SK-N-SH treated with all-trans-retinoic acid at 6 μM for 48 hours (cell line): ENCODE data around the gene ELMO1.
"Not testable (repeated sequence)": the region's sequence is repeated elsewhere in the genome, so short reads cannot be mapped to it uniquely, and the experiment has no call there.

ENCODE experiments used
- ATAC-seq: fragments of 200-7000 bp; cut with Tn5 transposase; 3 replicates; pipeline ENCODE4 v1.9.1; 2020; ENCODE audit warnings: mild to moderate bottlenecking, moderate library complexity
- ARNTL ChIP-seq: fragments of 450-650 bp; formaldehyde crosslinking; IDR thresholded peaks from 2 replicates; pipeline ENCODE4 v1.5.0; 2020; ENCODE audit warnings: low read depth, mild to moderate bottlenecking, moderate library complexity, borderline replicate concordance
- BACH2 ChIP-seq: fragments of 250-450 bp; sonication (Bioruptor Pico); IDR thresholded peaks from 2 replicates; pipeline ENCODE4 v1.9.0; 2021; ENCODE audit warnings: mild to moderate bottlenecking, borderline replicate concordance
- CSDC2 ChIP-seq: fragments of 250-450 bp; sonication (Bioruptor Pico); IDR thresholded peaks from 2 replicates; pipeline ENCODE4 v1.5.0; 2020; ENCODE audit warnings: mild to moderate bottlenecking, moderate library complexity
- GLIS3 ChIP-seq: fragments of 250-450 bp; sonication (Bioruptor Pico); IDR thresholded peaks from 2 replicates; pipeline ENCODE4 v1.5.0; 2020; ENCODE audit warnings: mild to moderate bottlenecking, moderate library complexity
- ISL1 ChIP-seq: fragments of 250-450 bp; sonication (Bioruptor Pico); IDR thresholded peaks from 2 replicates; pipeline ENCODE4 v2.1.2; 2022; ENCODE audit warnings: mild to moderate bottlenecking, moderate library complexity
- OSR1 ChIP-seq: fragments of 250-450 bp; sonication (Bioruptor Pico); IDR thresholded peaks from 2 replicates; pipeline ENCODE4 v1.8.0; 2022; ENCODE audit warnings: moderate library complexity, mild to moderate bottlenecking, inconsistent platforms
- PPARA ChIP-seq: fragments of 250-450 bp; sonication (Bioruptor Pico); IDR thresholded peaks from 2 replicates; pipeline ENCODE4 v1.5.0; 2020; ENCODE audit warnings: mild to moderate bottlenecking, borderline replicate concordance
- RARB ChIP-seq: fragments of 250-450 bp; sonication (Bioruptor Pico); IDR thresholded peaks from 2 replicates; pipeline ENCODE4 v1.8.0; 2021; ENCODE audit warnings: mild to moderate bottlenecking, moderate library complexity
- SNAI2 ChIP-seq: fragments of 250-450 bp; sonication (Bioruptor Pico); IDR thresholded peaks from 2 replicates; pipeline ENCODE4 v1.5.0; 2020; ENCODE audit warnings: mild to moderate bottlenecking, moderate library complexity
- TCF4 ChIP-seq: fragments of 250-450 bp; sonication (Bioruptor Pico); IDR thresholded peaks from 2 replicates; pipeline ENCODE4 v1.8.0; 2021; ENCODE audit warnings: mild to moderate bottlenecking, moderate library complexity, borderline replicate concordance
- TSHZ2 ChIP-seq: fragments of 250-450 bp; sonication (Bioruptor Pico); IDR thresholded peaks from 2 replicates; pipeline ENCODE4 v1.5.0; 2020; ENCODE audit warnings: mild to moderate bottlenecking, moderate library complexity
- ZC3H10 ChIP-seq: fragments of 250-450 bp; sonication (Bioruptor Pico); IDR thresholded peaks from 2 replicates; pipeline ENCODE4 v1.5.1; 2021; ENCODE audit warnings: mild to moderate bottlenecking, moderate library complexity
- ZFP3 ChIP-seq: fragments of 250-450 bp; sonication (Bioruptor Pico); IDR thresholded peaks from 2 replicates; pipeline ENCODE4 v1.5.0; 2020; ENCODE audit warnings: mild to moderate bottlenecking, moderate library complexity
- ZFP30 ChIP-seq: fragments of 450-650 bp; formaldehyde crosslinking; IDR thresholded peaks from 2 replicates; pipeline ENCODE4 v1.5.0; 2022; ENCODE audit warnings: mild to moderate bottlenecking, moderate library complexity
- ZNF8 ChIP-seq: fragments of 450-650 bp; formaldehyde crosslinking; IDR thresholded peaks from 2 replicates; pipeline ENCODE4 v1.5.0; 2020; ENCODE audit warnings: mild to moderate bottlenecking, moderate library complexity
- TF ChIP-seq, protein P1 (sequence below): fragments of 250-450 bp; sonication (Bioruptor Pico); IDR thresholded peaks from 2 replicates; pipeline ENCODE4 v1.8.0; 2021; ENCODE audit warnings: low read depth, mild to moderate bottlenecking, moderate library complexity, borderline replicate concordance
- TF ChIP-seq, protein P2 (sequence below): fragments of 250-450 bp; sonication (Bioruptor Pico); IDR thresholded peaks from 2 replicates; pipeline ENCODE4 v1.5.1; 2020; ENCODE audit warnings: low read depth, mild to moderate bottlenecking, moderate library complexity
- TF ChIP-seq, protein P3 (sequence below): fragments of 250-450 bp; sonication (Bioruptor Pico); IDR thresholded peaks from 2 replicates; pipeline ENCODE4 v1.5.1; 2021; ENCODE audit warnings: mild to moderate bottlenecking, moderate library complexity

ELMO1 gene

DNA sequence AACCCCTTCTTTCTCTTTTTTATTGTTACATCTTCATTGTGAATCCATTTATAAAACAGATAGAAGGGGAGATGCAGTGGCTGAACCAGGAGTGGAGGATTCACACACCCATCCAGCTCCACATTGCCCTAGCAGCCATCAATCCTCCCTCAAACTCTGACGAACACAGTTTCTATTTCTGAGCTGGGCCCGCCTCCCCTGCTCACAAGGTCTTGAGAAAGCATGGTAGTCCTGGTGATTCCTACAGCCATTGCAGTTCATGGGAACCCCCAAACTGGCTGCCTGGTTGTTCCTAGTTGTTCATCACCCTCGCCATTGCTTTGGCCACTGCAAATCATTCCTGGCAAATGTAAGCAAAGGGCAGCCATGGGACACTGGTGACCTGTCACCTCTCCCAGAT lies 465.9 kb downstream of the ELMO1 start:
- no peak for ATAC-seq
- TF ChIP-seq GLIS3 (CRISPR knock-in tag), result no peak

DNA sequence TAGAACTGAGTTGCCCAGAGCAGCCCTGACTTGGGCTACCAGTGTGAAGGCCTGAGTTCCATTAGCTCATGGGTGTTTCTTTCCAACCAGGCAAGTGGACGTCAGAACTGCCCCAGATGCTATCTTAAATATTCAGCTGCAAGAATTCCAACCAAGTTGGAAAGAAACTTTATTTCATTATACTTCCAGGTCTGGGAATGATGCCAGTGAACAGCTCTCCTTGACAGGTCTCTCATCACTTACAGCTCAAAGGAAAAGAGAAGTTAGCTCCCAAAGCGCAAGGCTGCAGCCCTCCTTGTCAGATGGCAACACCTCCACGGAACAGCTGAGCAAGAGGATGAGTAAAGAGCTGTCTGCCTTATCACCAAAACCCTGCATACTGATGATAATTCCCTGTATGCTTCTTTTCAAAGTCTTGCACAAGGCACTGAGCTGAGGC lies 468.8 kb downstream of the ELMO1 start:
- TF ChIP-seq OSR1 (CRISPR knock-in tag), result no peak
- TF ChIP-seq SNAI2 (CRISPR knock-in tag), result peak; percentile 91
- TF ChIP-seq ZFP30 (CRISPR knock-in tag), result no peak
- TF ChIP-seq TCF4 (CRISPR knock-in tag), result peak; percentile 59
- no peak; the same call in 1 of the 2 replicates for TF ChIP-seq GLIS3 (CRISPR knock-in tag)
- TF ChIP-seq ZFP3, result peak; percentile 76
- TF ChIP-seq PPARA (CRISPR knock-in tag), result no peak
- TF ChIP-seq, protein P1, sequence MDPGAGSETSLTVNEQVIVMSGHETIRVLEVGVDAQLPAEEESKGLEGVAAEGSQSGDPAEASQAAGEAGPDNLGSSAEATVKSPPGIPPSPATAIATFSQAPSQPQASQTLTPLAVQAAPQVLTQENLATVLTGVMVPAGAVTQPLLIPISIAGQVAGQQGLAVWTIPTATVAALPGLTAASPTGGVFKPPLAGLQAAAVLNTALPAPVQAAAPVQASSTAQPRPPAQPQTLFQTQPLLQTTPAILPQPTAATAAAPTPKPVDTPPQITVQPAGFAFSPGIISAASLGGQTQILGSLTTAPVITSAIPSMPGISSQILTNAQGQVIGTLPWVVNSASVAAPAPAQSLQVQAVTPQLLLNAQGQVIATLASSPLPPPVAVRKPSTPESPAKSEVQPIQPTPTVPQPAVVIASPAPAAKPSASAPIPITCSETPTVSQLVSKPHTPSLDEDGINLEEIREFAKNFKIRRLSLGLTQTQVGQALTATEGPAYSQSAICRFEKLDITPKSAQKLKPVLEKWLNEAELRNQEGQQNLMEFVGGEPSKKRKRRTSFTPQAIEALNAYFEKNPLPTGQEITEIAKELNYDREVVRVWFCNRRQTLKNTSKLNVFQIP (CRISPR knock-in tag), result peak; percentile 12; the same call in 1 of the 2 replicates
- TF ChIP-seq BACH2 (CRISPR knock-in tag), result no peak
- TF ChIP-seq, protein P2, sequence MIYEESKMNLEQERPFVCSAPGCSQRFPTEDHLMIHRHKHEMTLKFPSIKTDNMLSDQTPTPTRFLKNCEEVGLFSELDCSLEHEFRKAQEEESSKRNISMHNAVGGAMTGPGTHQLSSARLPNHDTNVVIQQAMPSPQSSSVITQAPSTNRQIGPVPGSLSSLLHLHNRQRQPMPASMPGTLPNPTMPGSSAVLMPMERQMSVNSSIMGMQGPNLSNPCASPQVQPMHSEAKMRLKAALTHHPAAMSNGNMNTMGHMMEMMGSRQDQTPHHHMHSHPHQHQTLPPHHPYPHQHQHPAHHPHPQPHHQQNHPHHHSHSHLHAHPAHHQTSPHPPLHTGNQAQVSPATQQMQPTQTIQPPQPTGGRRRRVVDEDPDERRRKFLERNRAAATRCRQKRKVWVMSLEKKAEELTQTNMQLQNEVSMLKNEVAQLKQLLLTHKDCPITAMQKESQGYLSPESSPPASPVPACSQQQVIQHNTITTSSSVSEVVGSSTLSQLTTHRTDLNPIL (CRISPR knock-in tag), result peak; percentile 55
- TF ChIP-seq CSDC2 (CRISPR knock-in tag), result peak; percentile 88
- peak; percentile 69; the same call in 1 of the 2 replicates for TF ChIP-seq TSHZ2 (CRISPR knock-in tag)
- TF ChIP-seq ISL1 (CRISPR knock-in tag), result peak; percentile 91
- ATAC-seq, result no peak

- TF ChIP-seq, protein P1 (CRISPR knock-in tag), result no peak
- TF ChIP-seq ARNTL (CRISPR knock-in tag) (no peak), ZC3H10 (CRISPR knock-in tag) (no peak), PPARA (CRISPR knock-in tag) (no peak), BACH2 (CRISPR knock-in tag) (no peak), CSDC2 (CRISPR knock-in tag) (no peak)
- ATAC-seq, result no peak
These were observed 470.2 kb downstream of the ELMO1 start for GRCh38 chr7:36978461-36978860.

DNA sequence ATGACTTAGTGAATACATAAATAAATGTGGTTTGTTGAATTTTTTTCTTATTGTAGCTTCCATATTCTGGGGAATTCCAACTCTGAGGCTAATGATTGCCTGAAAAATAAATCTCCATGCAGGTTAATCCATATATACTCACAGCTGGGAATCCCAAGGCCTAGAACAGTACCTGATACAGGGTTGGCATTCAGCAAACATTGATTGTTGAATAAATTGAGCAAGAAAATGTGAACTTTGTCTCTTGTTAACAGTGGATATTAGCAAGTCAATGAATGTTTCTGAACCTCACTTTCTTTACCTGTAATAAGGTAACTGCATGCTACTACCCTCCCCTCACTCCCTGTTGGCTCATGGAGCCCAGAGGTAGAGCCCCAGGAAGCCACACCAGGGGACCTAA lies 470.8 kb downstream of the ELMO1 start:
- no peak for ATAC-seq
- TF ChIP-seq, protein P3, sequence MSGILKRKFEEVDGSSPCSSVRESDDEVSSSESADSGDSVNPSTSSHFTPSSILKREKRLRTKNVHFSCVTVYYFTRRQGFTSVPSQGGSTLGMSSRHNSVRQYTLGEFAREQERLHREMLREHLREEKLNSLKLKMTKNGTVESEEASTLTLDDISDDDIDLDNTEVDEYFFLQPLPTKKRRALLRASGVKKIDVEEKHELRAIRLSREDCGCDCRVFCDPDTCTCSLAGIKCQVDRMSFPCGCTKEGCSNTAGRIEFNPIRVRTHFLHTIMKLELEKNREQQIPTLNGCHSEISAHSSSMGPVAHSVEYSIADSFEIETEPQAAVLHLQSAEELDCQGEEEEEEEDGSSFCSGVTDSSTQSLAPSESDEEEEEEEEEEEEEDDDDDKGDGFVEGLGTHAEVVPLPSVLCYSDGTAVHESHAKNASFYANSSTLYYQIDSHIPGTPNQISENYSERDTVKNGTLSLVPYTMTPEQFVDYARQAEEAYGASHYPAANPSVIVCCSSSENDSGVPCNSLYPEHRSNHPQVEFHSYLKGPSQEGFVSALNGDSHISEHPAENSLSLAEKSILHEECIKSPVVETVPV (CRISPR knock-in tag), result no peak
- TF ChIP-seq CSDC2 (CRISPR knock-in tag), result no peak
- no peak for TF ChIP-seq ZNF8 (CRISPR knock-in tag)
- TF ChIP-seq, protein P2 (CRISPR knock-in tag), result no peak
- no peak for TF ChIP-seq TSHZ2 (CRISPR knock-in tag)
- no peak for TF ChIP-seq BACH2 (CRISPR knock-in tag)
- TF ChIP-seq RARB (CRISPR knock-in tag), result no peak

DNA sequence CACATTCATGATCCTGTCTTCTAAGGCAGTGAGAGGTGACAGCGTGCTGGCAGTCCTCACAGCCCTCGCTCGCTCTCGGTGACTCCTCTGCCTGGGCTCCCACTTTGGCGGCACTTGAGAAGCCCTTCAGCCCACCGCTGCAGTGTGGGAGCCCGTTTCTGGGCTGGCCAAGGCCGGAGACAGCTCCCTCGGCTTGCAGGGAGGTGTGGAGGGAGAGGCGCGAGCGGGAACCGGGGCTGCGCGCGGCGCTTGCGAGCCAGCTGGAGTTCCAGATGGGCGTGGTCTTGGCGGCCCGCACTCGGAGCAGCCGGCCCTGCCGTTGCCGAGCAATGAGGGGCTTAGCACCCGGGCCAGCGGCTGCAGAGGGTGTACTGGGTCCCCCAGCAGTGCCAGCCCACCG lies 475.1 kb downstream of the ELMO1 start:
- ATAC-seq, result not testable (repeated sequence)
